Activated CD4-positive, alpha-beta T cell treated with anti-CD3 and anti-CD28 coated beads, Interleukin-2, amount 10 ng/mL, durations not matched to agents 24 days and 14 days (primary cell): ENCODE results near the gene CDNF. TPM values are rescaled to one million over a fixed set of nuclear protein-coding genes. Genes with fewer than 3 reads are reported as not detected.
A peak's percentile ranks its signal among the peaks of the same experiment; 100 is the strongest.

Source experiments
- DNase-seq: peaks from one replicate; pipeline ENCODE4 v3.0.0; 2022
- H3K27ac Mint-ChIP-seq: one replicate; pipeline ENCODE4 v1.8.0; 2022; ENCODE audit warnings: mild to moderate bottlenecking, mixed read lengths
- H3K27me3 Mint-ChIP-seq: one replicate; pipeline ENCODE4 v1.8.0; 2022; ENCODE audit warnings: mixed read lengths
- H3K36me3 Mint-ChIP-seq: one replicate; pipeline ENCODE4 v1.8.0; 2022; ENCODE audit warnings: low read depth, mild to moderate bottlenecking, mixed read lengths
- H3K4me1 Mint-ChIP-seq: one replicate; pipeline ENCODE4 v1.8.0; 2021; ENCODE audit warnings: mixed read lengths
- H3K4me3 Mint-ChIP-seq: one replicate; pipeline ENCODE4 v1.8.0; 2022; ENCODE audit warnings: mild to moderate bottlenecking, moderate library complexity, mixed read lengths
- H3K9me3 Mint-ChIP-seq: one replicate; pipeline ENCODE4 v1.8.0; 2021; ENCODE audit warnings: mixed read lengths
- intact Hi-C: fragments of 100-400 bp; cut with micrococcal nuclease; formaldehyde crosslinking; loops from one replicate; pipeline ENCODE4 v1.15.1; 2023
- total RNA-seq: library from RNA; stranded (reverse); gene quantifications from 2 replicates; pipeline ENCODE4 v1.2.3, GENCODE V29; 2022

CDNF gene
- total RNA-seq, 1 donor from 2014 or later = 0.70 TPM

DNA sequence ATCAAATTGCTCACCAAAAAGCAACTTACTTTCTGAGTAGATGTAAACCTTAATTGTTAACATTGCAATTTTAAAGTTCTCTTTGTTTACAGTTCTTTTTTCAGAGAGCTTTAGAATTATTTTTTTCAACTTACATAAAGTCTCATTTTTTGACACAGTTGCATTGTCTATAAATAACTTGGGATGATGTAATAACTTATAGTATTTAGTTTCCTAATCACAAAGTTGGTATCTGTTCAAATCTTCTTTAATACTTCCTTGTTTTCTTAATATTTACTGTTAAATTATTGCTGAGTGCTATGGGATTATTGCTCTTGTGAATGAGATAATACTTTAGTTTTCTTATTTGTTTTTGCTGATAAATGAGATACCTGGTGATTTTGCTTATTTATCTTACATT is 21.9 kb upstream of the CDNF start:
- no peak for DNase-seq

DNA sequence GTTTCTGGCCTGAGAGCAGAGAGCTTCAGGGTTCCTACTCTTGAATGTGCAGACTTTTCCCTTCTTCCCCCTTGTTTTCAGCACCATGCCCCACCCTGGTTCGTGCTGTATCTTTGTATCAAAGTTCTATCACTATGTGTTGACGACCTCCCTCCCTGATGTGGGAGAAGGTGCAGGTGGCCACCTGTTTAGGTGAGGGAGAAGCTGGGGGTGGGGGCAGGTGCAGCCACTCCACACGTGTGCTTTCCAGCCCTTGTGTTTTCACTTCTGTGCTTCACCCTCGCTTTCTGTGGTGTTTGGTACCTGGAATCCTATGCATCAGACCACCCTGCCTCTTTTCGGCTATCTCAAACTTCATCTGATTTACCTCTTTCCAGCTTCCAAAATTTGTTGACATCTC is 21.2 kb upstream of the CDNF start:
- Mint-ChIP-seq H3K27me3 (no peaks in the 10 kb centered on the region), H3K9me3 (no peaks in the 10 kb centered on the region), H3K36me3 (peaks cover 46% of the 10 kb centered on the region), H3K4me3 (no peak overlapping the region), H3K4me1 (no peaks in the 10 kb centered on the region), H3K27ac (no peak overlapping the region)
- intact Hi-C loops = no loop called here
- DNase-seq = no peak

More for the DNA sequence above, 21.9 kb upstream of the CDNF start:
- no peaks in the 10 kb centered on the region for H3K27me3 Mint-ChIP-seq
- no peaks in the 10 kb centered on the region for H3K9me3 Mint-ChIP-seq
- H3K36me3 Mint-ChIP-seq = peaks cover 46% of the 10 kb centered on the region
- no peaks in the 10 kb centered on the region for H3K4me1 Mint-ChIP-seq
- H3K4me3 Mint-ChIP-seq = no peak overlapping the region
- H3K27ac Mint-ChIP-seq = no peak overlapping the region
- intact Hi-C loops = no loop called here

DNA sequence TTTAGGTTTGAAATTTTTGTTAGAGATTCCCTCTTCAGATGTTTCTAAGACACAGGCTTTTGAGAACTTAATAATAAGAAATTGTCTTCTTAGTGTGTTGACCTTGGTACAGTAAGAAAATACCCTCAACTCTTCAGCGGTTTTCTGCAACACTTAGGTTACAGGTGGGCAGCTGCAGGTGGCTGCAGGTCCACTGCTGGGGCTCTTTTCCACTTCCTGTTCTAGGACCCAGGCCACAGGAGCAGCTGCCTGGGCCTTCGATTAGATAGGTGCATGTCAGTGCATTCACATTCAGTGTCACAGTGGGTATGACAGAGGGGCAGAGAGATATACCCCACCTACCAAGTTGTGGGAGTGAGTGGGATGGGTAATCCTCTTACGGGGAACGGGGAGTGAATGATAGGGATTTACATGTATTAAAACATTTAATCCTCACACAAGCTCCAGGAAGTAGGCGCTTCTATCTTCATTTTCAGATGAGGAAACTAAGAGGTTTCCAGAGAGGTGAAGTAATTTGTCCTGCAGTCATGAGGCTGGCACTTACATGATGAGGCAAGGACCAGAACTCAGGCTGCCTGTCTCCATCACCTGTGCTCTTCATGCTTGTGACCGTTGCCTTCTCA is 20.6 kb upstream of the CDNF start:
- peak overlapping the region; percentile 16 for H3K27ac Mint-ChIP-seq
- intact Hi-C loops = no loop called here

DNA sequence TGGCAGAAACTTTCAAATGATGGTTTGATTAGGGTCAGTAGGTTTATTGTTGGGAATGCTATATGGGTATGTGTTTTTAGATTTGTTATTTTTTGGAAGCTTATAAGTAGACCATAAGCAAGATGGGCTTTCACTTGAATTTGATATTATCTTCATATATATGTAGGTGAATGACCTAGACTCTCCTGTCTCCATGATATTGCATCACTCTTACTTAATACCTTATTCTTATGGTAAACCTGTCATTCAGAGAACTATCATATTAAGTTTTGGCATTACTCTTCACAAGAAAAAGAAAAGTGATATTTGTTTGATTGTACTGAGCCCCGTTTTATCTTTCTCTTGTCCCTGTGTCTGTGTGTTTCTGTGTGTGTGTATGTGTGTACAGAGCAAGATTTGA is 17.6 kb upstream of the CDNF start:
- Mint-ChIP-seq H3K27me3 (no peaks in the 10 kb centered on the region), H3K36me3 (peaks cover 52% of the 10 kb centered on the region), H3K9me3 (no peaks in the 10 kb centered on the region), H3K4me1 (no peaks in the 10 kb centered on the region), H3K27ac (no peak overlapping the region), H3K4me3 (no peak overlapping the region)
- intact Hi-C loops = no loop called here
- no peak for DNase-seq

More for the DNA sequence above, 20.6 kb upstream of the CDNF start:
- H3K27me3 Mint-ChIP-seq = no peaks in the 10 kb centered on the region
- H3K4me1 Mint-ChIP-seq = no peaks in the 10 kb centered on the region
- no peaks in the 10 kb centered on the region for H3K9me3 Mint-ChIP-seq
- no peak overlapping the region for H3K4me3 Mint-ChIP-seq
- DNase-seq = no peak
- H3K36me3 Mint-ChIP-seq = peaks cover 45% of the 10 kb centered on the region

DNA sequence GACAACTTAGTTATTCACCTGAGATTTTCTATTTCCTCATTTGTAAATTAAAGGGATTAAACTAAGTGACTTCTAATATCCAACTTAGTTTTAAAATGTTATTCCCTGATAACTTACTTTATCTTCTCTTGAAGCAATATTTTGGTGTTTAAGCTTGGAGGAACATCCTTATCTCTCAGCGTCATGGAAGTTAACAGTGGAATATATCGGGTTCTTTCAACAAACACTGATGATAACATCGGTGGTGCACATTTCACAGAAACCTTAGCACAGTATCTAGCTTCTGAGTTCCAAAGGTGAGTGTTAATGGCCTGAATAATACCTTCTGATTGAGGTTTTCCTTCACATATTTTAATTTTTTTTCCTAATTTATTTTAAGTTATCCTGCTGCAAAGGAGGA is 14.4 kb upstream of the CDNF start:
- Mint-ChIP-seq H3K9me3 (no peaks in the 10 kb centered on the region), H3K27me3 (no peaks in the 10 kb centered on the region), H3K4me1 (peaks cover 2% of the 10 kb centered on the region), H3K27ac (no peak overlapping the region), H3K36me3 (peaks cover 44% of the 10 kb centered on the region), H3K4me3 (no peak overlapping the region)
- intact Hi-C loops = no loop called here
- DNase-seq = no peak

DNA sequence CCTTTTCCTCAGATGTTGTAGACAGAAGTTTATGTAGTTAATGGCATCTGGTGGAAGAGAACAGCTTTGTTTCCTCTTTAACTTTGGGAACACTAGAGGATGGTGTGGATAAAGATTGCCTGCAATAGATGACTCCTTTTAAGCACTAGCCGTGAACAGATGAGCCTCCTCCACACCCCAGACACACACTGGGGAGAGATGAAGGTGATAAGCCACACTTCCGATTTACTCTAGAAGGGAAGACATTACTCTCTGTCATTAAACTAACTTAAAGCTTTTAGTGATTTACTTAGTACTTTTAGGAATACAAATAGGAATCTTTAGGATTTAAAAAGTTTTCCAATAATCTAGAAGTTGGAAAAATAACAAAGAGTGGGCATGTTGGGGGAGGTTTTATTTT is 7.1 kb upstream of the CDNF start:
- no peak for DNase-seq
- Mint-ChIP-seq H3K9me3 (no peaks in the 10 kb centered on the region), H3K27ac (no peak overlapping the region), H3K4me3 (no peak overlapping the region), H3K36me3 (peaks cover 50% of the 10 kb centered on the region), H3K27me3 (no peaks in the 10 kb centered on the region), H3K4me1 (peaks cover 12% of the 10 kb centered on the region)
- intact Hi-C loops = no loop called here

DNA sequence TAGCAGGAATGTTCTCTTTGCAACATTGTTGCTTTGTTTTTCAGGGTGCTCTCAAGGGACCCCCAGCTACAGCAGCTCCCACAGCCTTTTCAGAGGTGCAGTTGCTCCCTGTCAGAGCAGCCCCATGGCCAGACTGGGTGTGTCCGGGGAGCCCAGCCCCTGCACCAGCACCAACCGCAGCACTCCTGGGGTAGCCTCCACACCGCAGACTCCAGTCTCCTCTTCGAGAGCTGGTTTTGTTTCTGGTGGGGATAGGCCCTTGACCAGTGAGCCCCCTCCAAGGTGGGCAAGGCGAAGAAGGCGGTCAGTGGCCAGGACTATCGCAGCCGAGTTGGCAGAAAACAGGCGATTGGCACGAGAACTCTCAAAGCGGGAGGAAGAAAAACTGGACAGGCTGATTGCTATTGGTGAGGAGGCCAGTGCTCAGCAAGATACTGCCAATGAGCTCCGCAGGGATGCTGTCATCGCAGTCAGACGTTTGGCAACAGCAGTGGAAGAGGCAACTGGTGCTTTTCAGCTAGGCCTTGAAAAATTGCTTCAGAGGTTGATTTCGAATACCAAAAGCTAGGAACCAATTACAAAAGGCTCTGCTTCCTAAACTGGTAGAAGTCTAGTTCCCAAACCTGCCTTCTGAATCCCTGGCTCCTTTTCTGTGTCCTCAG is 5.6 kb upstream of the CDNF start:
- Mint-ChIP-seq H3K27ac (no peak overlapping the region), H3K9me3 (no peaks in the 10 kb centered on the region), H3K27me3 (no peaks in the 10 kb centered on the region), H3K4me3 (no peak overlapping the region), H3K4me1 (peaks cover 17% of the 10 kb centered on the region), H3K36me3 (peaks cover 52% of the 10 kb centered on the region)
- intact Hi-C loops = no loop called here
- no peak for DNase-seq

DNA sequence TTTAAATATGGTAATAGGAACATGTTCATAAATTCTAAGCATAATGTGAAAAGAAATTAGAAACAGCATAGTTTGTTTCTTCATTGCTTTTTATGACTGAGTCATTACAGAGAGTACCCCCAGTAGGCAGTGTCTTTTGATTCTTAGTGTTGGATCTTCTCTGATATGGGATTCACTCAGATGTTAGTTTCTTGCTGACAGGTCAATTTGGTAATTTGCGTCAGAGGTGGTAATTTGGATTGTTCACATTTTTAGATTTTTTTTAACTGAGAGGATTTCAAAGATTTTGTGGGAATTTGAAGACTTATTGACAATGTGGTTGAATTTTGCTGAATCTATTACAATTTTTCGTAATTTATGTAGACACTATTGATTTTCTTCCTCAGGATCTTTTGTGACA is 2.3 kb upstream of the CDNF start:
- Mint-ChIP-seq H3K27me3 (no peaks in the 10 kb centered on the region), H3K36me3 (peaks cover 53% of the 10 kb centered on the region), H3K9me3 (no peaks in the 10 kb centered on the region), H3K27ac (peak overlapping the region; percentile 28), H3K4me3 (peak overlapping the region; percentile 66), H3K4me1 (peaks cover 23% of the 10 kb centered on the region)
- DNase-seq = no peak
- intact Hi-C loops = no loop called here

DNA sequence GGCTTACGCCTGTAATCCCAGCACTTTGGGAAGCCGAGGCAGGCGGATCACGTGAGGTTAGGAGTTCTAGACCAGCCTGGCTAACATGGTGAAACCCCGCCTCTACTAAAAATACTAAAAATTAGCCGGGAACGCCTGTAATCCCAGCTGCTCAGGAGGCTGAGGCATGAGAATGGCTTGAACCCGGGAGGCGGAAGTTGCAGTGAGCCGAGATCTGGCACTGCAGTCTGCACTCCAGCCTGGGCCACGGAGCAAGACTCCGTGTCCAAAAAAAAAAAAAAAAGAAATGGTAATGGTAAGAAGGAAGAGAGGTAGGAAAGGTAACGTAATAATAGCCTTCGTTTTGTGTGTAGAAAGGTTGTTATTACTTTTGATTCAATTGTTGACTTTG is 1.5 kb upstream of the CDNF start:
- intact Hi-C loops = loop anchor here (2.0 to 5.0 kb wide), 4 partner anchors 258 to 340 kb away; partner anchors contain the start of gene RPP38
- DNase-seq = peak; percentile 62
- Mint-ChIP-seq H3K9me3 (no peaks in the 10 kb centered on the region), H3K4me1 (peaks cover 21% of the 10 kb centered on the region), H3K27ac (peak overlapping the region; percentile 85), H3K36me3 (peaks cover 45% of the 10 kb centered on the region), H3K4me3 (peak overlapping the region; percentile 92), H3K27me3 (no peaks in the 10 kb centered on the region)

DNA sequence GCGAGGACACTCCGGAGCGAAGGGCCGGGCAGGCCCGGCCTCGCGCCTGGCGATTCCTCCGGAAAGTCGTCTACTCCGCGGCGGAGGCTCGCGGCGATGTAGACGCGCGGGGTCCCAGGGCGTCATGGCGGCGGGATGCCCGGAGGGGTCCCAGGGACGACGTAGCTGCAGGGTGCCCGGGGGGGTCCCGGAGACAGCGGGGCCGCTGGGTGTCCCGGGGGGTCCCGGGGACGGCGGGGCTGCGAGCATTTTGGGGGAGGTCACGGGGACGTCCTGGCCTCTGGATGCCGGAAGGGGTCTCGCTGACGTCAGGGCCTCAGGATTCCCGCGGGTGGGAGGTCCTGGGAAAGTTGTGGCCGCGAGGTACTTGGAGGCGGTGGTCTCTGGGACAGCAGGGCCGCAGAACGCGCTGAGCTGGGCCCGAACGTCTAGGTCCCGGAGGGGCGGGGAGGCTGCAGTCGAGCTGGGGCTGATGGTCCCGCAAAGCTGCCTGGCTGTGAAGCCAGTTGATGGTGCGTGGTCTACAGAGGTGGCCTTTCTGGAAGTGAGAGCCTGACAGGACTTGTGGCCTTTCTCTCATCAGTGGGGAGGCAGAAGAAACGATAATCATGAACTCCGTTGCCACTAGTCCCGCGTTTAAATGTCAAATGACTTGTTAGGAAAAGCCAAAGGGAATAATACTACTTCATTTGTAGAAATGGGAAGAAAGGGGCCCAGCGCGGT is 906 bp upstream of the CDNF start:
- DNase-seq = peak; percentile 79
- Mint-ChIP-seq H3K27me3 (no peaks in the 10 kb centered on the region), H3K4me3 (peak overlapping the region; percentile 92), H3K36me3 (peaks cover 40% of the 10 kb centered on the region), H3K27ac (peak overlapping the region; percentile 96), H3K4me1 (peaks cover 18% of the 10 kb centered on the region), H3K9me3 (no peaks in the 10 kb centered on the region)
- intact Hi-C loops = loop anchor here (1.0 to 5.0 kb wide), 8 partner anchors 40 to 340 kb away; partner anchors contain the start of genes DCLRE1C, RPP38 and SUV39H2

DNA sequence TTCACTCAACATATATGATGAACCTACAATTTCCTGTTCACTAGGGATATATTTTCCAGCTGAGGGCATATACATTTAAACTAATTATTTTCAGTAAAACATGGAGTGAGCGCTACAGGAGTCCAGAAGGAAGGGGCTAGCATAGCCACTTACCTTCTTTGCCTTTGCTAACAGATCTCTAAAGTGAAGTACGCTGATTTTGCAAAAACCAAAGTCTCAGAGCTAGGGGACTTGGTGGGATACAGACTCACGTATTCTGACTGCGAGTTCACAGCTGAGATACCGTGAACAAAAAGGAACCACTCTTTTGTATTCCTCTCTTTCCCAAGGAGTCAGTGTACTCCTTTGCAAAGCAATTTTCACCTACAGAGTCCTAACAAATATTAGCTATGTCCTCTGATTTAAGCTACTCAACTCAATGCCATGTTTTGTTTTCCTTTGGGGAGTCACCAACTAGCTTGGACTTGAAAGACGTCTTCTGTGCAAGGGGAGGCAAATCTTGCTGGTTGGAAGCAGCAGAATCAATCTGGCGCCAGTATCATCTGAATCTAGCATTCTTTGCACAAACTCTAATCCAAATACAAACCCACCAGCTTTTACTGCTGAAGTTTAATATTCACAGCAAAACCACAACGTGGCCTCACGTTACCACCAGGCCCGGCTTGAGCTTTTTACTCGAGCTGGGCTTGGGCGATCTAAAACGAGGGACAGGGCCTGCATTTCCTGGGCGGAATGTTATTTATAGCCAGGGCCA is 657 bp downstream of the CDNF start:
- intact Hi-C loops = loop anchor here (5.0 kb wide), 1 partner anchor 275 kb away; no protein-coding TSS in a partner anchor
- peaks cover 18% of the 10 kb centered on the region for H3K4me1 Mint-ChIP-seq
- peak; percentile 61 for DNase-seq

DNA sequence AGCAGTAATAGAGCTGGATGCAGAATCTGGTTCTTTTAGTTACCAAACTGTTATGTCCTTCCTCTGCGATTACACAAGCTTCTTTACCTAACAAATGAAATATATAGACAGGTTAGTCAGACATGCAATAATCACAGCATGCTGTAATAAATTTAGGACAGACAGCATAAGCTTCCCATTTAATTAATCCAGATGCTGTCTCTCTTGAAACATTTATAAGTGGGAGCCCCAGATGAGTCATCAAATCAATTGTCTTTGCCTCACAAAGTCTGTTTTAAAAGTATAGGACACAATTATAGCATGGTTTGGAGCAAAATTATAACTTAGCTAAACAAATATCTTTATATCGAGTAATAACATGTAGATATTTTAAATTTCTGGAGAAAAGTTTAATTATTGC is 1.6 kb downstream of the CDNF start:
- DNase-seq = no peak
- Mint-ChIP-seq H3K4me1 (peaks cover 18% of the 10 kb centered on the region), H3K4me3 (no peak overlapping the region), H3K9me3 (no peaks in the 10 kb centered on the region), H3K27ac (no peak overlapping the region), H3K27me3 (no peaks in the 10 kb centered on the region), H3K36me3 (peaks cover 21% of the 10 kb centered on the region)
- intact Hi-C loops = loop anchor here (5.0 kb wide), 1 partner anchor 274 kb away; no protein-coding TSS in a partner anchor

More for the DNA sequence above, 657 bp downstream of the CDNF start:
- Mint-ChIP-seq H3K9me3 (no peaks in the 10 kb centered on the region), H3K36me3 (peaks cover 30% of the 10 kb centered on the region), H3K27me3 (no peaks in the 10 kb centered on the region), H3K27ac (peak overlapping the region; percentile 96), H3K4me3 (peak overlapping the region; percentile 92)

DNA sequence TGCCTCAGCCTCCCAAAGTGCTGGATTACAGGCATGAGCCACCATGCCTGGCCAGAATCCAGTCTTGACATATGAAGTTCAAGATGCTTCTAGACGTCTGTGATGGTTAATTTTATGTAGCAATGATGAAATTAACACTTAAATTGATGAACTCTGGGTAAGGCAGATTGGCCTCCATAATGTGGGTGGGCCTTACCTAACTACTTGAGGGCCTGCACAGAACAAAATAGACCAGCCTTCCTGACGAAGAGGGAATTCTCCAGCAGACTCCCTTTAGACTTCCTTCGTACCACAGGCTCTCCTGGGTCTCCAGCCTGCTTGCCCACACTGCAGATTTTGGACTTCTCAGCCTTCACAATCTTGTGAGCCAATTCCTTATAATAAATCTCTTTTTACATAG is 4.7 kb downstream of the CDNF start:
- Mint-ChIP-seq H3K36me3 (peaks cover 2% of the 10 kb centered on the region), H3K9me3 (no peaks in the 10 kb centered on the region), H3K4me3 (no peak overlapping the region), H3K27me3 (no peaks in the 10 kb centered on the region), H3K4me1 (peaks cover 8% of the 10 kb centered on the region), H3K27ac (no peak overlapping the region)
- DNase-seq = no peak
- intact Hi-C loops = no loop called here
